GM23248 (cell line): ENCODE results near the gene TRIM3. TPM values are rescaled to one million over a fixed set of nuclear protein-coding genes. Genes with fewer than 3 reads are reported as not detected.

Experiments used
- DNase-seq: peaks from one replicate; pipeline ENCODE4 v3.0.0-alpha.2; 2015
- H2AFZ ChIP-seq: fragments of 200-600 bp; sonication (generic); 2 replicates; pipeline ENCODE4 v1.6.1; 2016; ENCODE audit warnings: antibody characterized with exemption
- H3F3A ChIP-seq: fragments of 200-600 bp; sonication (generic); 2 replicates; pipeline ENCODE4 v1.6.1; 2016; ENCODE audit warnings: mild to moderate bottlenecking, antibody characterized with exemption, mixed run types; ENCODE audit not compliant: insufficient read depth
- H3K27ac ChIP-seq: fragments of 200-600 bp; sonication (generic); 2 replicates; pipeline ENCODE4 v1.5.1; 2016; ENCODE audit warnings: mild to moderate bottlenecking
- H3K27me3 ChIP-seq: fragments of 200-600 bp; sonication (generic); replicated peaks from 2 replicates; pipeline ENCODE4 v1.6.1; 2016; ENCODE audit warnings: mild to moderate bottlenecking; ENCODE audit not compliant: insufficient read depth
- H3K36me3 ChIP-seq: fragments of 200-600 bp; sonication (generic); 2 replicates; pipeline ENCODE4 v1.6.1; 2016; ENCODE audit warnings: low read depth, mild to moderate bottlenecking
- H3K4me1 ChIP-seq: fragments of 200-600 bp; sonication (generic); 2 replicates; pipeline ENCODE4 v1.6.1; 2016; ENCODE audit warnings: mild to moderate bottlenecking; ENCODE audit not compliant: insufficient read depth
- H3K4me2 ChIP-seq: fragments of 200-600 bp; sonication (generic); one replicate; pipeline ENCODE4 v1.6.1; 2016; ENCODE audit warnings: mild to moderate bottlenecking; ENCODE audit not compliant: unreplicated experiment
- H3K4me3 ChIP-seq: fragments of 200-600 bp; sonication (generic); 2 replicates; pipeline ENCODE4 v1.5.1; 2016; ENCODE audit warnings: mild to moderate bottlenecking
- H3K79me2 ChIP-seq: fragments of 200-600 bp; sonication (generic); 2 replicates; pipeline ENCODE4 v1.6.1; 2016; ENCODE audit warnings: mild to moderate bottlenecking; ENCODE audit not compliant: insufficient read depth
- H3K9ac ChIP-seq: fragments of 200-600 bp; sonication (generic); 2 replicates; pipeline ENCODE4 v1.6.1; 2016; ENCODE audit warnings: mild to moderate bottlenecking
- H3K9me2 ChIP-seq: fragments of 200-600 bp; sonication (generic); 2 replicates; pipeline ENCODE4 v1.6.1; 2016; ENCODE audit warnings: mixed run types, mild to moderate bottlenecking, moderate library complexity; ENCODE audit not compliant: insufficient read depth
- H3K9me3 ChIP-seq: fragments of 200-600 bp; sonication (generic); one replicate; pipeline ENCODE4 v1.6.1; 2017; ENCODE audit warnings: low read depth
- H4K20me1 ChIP-seq: fragments of 200-600 bp; sonication (generic); 2 replicates; pipeline ENCODE4 v1.6.0; 2016; ENCODE audit not compliant: insufficient read depth
- EZH2 ChIP-seq: fragments of 200-600 bp; sonication (generic); IDR thresholded peaks from 2 replicates; pipeline ENCODE4 v1.6.1; 2018; ENCODE audit warnings: antibody characterized with exemption, mild to moderate bottlenecking; ENCODE audit not compliant: insufficient read depth, poor library complexity, severe bottlenecking
- EZH2phosphoT487 ChIP-seq: fragments of 200-600 bp; sonication (generic); IDR thresholded peaks from 2 replicates; pipeline ENCODE4 v1.6.1; 2018; ENCODE audit warnings: antibody characterized with exemption, moderate library complexity, mild to moderate bottlenecking, low read depth; ENCODE audit not compliant: insufficient read depth
- WGBS, 2 experiments: methylation state at CpG; one replicate each; pipeline ENCODE4 v1.1.6; 2015 to 2017; ENCODE audit warnings: low lambda C conversion rate in 2 of 2, low coverage in 1 of 2; ENCODE audit errors: missing lambda C conversion rate in 2 of 2; 5-methylcytosine and 5-hydroxymethylcytosine counted together
- in situ Hi-C: fragments of 300-500 bp; cut with MboI; formaldehyde crosslinking; loops from 2 replicates; pipeline ENCODE4 v1.15.0; 2020
- polyA plus RNA-seq: library from polyadenylated mRNA; unstranded; fragments of >200 nt; fragmentation: Nextera tagmentation; extraction: Ambion mirVana; gene quantifications from 2 replicates; pipeline ENCODE4 v1.2.1, GENCODE V29; 2016
- total RNA-seq: library from RNA; depleted of rRNA; stranded (reverse); fragments of >200 nt; shearing (Covaris generic); gene quantifications from 2 replicates; pipeline ENCODE4 v1.2.3, GENCODE V29; 2014

TRIM3 gene
- total and polyA plus RNA-seq, 2 experiments from 2014 or later = 15.2 to 29.9 TPM

GRCh38 chr11:6458352-6459098, 15.2 kb downstream of the TRIM3 start:
- no peak overlapping the region for H3K9ac ChIP-seq
- no peak for DNase-seq
- H3K27me3 ChIP-seq = no peaks in the 10 kb centered on the region
- no peak for TF ChIP-seq EZH2phosphoT487
- no peak for TF ChIP-seq EZH2
- H3K4me1 ChIP-seq = no peaks in the 10 kb centered on the region
- in situ Hi-C loops = no loop called here
- no peaks in the 10 kb centered on the region for H3F3A ChIP-seq
- no peaks in the 10 kb centered on the region for H4K20me1 ChIP-seq
- H3K36me3 ChIP-seq = peaks cover 5% of the 10 kb centered on the region; the same call in 1 of the 2 replicates
- H3K4me2 ChIP-seq = no peak overlapping the region
- H3K9me3 ChIP-seq = no peaks in the 10 kb centered on the region
- no peak overlapping the region for H3K4me3 ChIP-seq
- 97 to 100% methylated on average over 2 of the region's 2 CpGs for WGBS, 2 experiments
- H3K9me2 ChIP-seq = no peaks in the 10 kb centered on the region
- H2AFZ ChIP-seq = no peak overlapping the region
- no peaks in the 10 kb centered on the region for H3K79me2 ChIP-seq
- no peak overlapping the region for H3K27ac ChIP-seq

DNA sequence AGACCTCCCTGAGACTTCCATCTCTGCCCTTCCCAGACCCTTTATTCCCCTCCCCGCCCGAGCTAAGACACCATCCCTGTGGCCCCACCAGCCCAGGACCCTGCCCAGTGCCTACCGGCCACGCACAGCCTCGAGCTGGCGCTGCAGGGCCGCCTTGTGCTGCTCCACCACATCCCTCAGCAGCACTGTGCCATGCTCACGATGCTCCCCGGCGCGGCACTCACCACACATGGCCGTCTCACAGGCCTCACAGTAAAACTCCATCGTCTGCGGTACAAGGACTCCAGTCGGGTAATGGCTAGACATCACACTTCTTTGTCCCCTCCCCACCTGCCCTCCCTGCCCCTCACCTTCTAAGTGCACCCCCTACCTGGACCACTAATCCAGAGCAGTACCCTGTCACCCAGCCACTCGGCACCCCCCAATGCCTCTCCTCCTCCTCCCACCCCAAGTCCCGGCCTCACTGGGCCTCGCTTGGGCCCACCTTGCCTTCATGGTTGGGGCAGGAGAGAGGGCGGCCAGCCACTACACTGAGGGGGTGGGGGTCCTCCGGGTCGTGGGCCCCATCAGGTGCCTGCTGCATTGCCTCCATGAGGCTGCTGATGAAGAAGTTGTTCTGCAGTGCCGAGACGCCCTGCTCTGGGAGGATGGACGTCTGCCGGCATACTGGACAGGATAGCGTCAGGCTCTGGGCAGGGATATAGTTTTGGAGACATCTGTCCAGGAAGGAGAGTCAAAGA, 16.0 kb downstream of the TRIM3 start:
- Histone ChIP-seq H3K4me2 (no peak overlapping the region), H2AFZ (no peak overlapping the region), H3K27me3 (no peaks in the 10 kb centered on the region), H3K4me1 (peaks cover 1% of the 10 kb centered on the region; the same call in 1 of the 2 replicates), H3K79me2 (no peaks in the 10 kb centered on the region), H3K4me3 (no peak overlapping the region), H3F3A (no peaks in the 10 kb centered on the region; the same call in 1 of the 2 replicates), H3K27ac (no peak overlapping the region), H3K9me3 (no peaks in the 10 kb centered on the region), H4K20me1 (no peaks in the 10 kb centered on the region), H3K9ac (no peak overlapping the region), H3K36me3 (peaks cover 5% of the 10 kb centered on the region; the same call in 1 of the 2 replicates), H3K9me2 (no peaks in the 10 kb centered on the region)
- 94 to 96% methylated on average over 22 to 26 of the region's 26 CpGs for WGBS, 2 experiments
- no peak for TF ChIP-seq EZH2phosphoT487
- no peak for TF ChIP-seq EZH2
- DNase-seq = no peak
- in situ Hi-C loops = no loop called here

DNA sequence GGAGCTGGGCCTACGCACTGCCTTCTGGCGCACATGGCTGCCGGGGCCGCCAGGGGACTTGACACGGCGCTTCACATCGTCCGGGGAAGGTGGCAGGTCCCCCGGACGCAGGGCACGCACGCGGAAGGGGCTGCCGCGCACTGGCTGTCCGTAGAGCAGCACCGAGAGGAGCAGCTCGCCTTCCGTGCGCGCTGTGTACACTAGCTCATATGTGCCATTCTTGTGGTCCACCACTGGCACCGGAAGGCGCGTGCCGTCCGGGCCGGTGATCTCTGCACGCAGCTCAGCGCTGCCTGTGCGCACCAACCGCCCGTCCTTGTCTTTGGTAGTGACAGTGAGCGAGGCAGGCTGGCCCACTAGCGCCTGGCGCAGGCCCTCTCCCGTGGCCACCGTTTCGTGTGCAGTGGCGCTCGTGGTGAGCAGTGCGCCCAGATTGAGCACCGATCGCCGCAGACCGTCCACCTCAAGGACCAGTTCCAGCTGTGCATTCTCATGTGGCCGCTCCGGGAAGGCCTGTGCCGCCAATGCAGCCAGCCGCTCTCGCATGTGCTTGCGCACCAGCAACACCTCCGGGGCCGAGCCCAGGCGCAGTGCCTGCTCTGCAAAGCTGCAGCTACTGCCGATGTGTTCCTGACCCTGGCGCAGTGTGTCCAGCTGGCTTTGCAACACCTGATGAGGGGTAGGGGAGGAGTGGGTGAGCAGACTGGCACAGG, 17.2 kb downstream of the TRIM3 start:
- Histone ChIP-seq H3K4me3 (no peak overlapping the region), H3K4me2 (no peak overlapping the region), H3K9ac (no peak overlapping the region), H4K20me1 (no peaks in the 10 kb centered on the region), H3K79me2 (no peaks in the 10 kb centered on the region), H3K36me3 (peaks cover 5% of the 10 kb centered on the region; the same call in 1 of the 2 replicates), H2AFZ (no peak overlapping the region), H3K9me3 (no peaks in the 10 kb centered on the region), H3F3A (no peaks in the 10 kb centered on the region; the same call in 1 of the 2 replicates), H3K27ac (no peak overlapping the region), H3K27me3 (no peaks in the 10 kb centered on the region), H3K9me2 (no peaks in the 10 kb centered on the region), H3K4me1 (peaks cover 11% of the 10 kb centered on the region)
- 97% methylated on average over 48 to 56 of the region's 56 CpGs for WGBS, 2 experiments
- no peak for TF ChIP-seq EZH2phosphoT487
- TF ChIP-seq EZH2 = no peak
- DNase-seq = no peak
- in situ Hi-C loops = no loop called here

GRCh38 chr11:6455070-6455469, 18.7 kb downstream of the TRIM3 start:
- H3K4me3 ChIP-seq = no peak overlapping the region
- in situ Hi-C loops = no loop called here
- 46 to 64% methylated on average over 2 of the region's 2 CpGs for WGBS, 2 experiments
- no peak overlapping the region for H3K4me2 ChIP-seq
- H3K27ac ChIP-seq = no peak overlapping the region
- TF ChIP-seq EZH2 = no peak
- no peak for TF ChIP-seq EZH2phosphoT487
- no peaks in the 10 kb centered on the region for H3K9me2 ChIP-seq
- H4K20me1 ChIP-seq = no peaks in the 10 kb centered on the region
- no peaks in the 10 kb centered on the region for H3K9me3 ChIP-seq
- no peaks in the 10 kb centered on the region for H3K79me2 ChIP-seq
- H3K36me3 ChIP-seq = peaks cover 8% of the 10 kb centered on the region; the same call in 1 of the 2 replicates
- no peaks in the 10 kb centered on the region; the same call in 1 of the 2 replicates for H3F3A ChIP-seq
- H2AFZ ChIP-seq = no peak overlapping the region
- no peak overlapping the region for H3K9ac ChIP-seq
- H3K27me3 ChIP-seq = no peaks in the 10 kb centered on the region
- no peak for DNase-seq
- H3K4me1 ChIP-seq = peaks cover 11% of the 10 kb centered on the region
